ENCODE measurements around the gene GCN1.

The GCN1 gene

DNA sequence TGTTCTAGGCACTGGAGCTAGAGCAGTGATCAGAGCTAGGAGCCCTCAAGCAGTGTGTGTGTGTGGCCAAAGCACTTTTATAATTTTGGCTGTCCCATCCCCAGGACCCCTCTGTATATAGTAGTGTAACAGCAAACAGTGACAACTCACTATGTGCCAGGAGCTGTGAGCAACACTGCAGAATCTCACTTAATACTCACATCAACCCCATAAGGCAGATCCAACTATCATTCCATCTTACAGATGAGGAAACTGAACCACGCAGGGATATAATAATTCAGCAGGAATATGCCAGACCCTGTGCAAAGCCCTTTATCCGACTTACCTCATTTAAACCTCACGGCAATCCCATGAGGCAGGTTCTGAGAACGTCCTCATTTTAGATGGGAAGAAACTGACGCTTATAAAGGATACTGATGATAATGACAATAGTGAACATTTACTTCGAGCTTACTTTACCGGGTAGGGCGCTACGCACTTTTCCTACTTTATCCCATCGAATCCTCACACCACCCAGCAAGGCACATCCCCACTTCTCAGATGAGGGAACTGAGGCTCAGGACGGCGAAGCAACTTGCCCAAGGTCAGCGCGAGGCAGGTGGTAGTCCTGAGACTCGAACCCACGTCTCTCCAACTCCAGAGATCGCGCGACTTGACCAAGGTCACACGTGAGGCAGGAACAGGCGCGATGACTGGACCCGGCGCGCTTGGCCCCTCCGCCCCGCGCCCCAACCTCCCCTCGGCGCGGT is 78.6 kb downstream of the GCN1 start:
- DNase-seq: peak; percentile 43

DNA sequence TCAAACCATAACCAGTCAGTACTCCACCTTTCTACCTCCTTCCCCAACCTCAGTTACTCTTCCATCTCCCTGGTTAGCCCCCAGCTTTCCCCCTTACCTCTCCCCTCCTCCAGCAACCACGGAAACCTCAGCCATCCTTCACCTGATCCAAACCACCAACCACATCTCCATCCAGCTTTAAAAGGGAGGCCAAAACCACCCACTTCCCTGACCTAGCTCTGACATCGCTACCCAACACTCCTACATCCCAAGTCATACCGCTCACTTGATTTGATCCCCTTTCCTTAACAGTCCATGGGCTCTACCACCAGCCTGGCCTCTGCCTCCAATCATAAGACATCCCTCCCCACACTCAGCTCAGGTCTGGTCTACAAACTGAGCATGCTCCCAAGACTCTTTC is 79.4 kb downstream of the GCN1 start:
- no peak for DNase-seq

DNA sequence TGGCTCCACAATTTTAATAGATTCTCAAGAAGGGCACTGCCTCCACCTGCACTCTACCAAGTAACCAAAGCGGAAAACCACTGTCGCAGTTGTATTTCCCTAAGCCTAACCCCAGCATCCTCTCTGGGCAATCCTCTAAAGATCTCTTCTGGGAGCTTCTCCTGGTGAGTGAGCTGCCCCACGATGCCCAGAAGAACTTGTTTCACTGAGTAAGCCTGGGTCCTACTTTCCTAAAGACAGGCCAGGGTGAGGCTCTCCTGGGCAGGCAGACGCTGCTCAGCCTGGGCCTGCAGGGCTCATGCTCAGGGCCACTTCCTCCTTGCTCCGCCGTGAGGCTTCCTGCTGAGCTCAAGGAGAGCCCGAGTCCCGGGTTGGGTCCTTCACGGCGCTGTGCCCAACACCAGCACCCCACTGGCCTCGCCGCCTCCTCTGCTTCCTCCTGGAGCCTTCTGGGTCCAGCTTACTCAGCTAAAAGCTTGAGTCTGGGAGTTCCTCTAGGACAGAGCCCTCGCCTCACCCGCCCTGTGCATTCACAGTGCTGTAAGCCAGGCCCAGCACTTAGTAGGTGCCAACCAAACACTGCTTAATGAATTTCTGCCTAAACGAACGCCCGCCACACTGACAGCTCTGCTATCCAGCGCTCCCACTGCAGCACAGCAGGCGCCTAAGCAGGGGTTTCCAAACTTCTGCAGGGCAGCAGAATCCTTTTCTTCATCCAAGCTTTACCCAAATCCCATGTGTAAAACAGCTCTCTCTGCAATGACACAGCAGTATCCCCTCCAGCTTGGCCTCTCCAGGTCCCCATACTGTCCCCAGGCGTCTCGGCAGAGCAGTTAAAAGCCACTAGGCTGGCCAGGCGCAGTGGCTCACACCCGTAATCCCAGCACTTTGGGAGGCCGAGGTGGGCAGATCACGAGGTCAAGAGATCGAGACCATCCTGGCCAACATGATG is 83.7 kb downstream of the GCN1 start:
- no peak for DNase-seq

DNA sequence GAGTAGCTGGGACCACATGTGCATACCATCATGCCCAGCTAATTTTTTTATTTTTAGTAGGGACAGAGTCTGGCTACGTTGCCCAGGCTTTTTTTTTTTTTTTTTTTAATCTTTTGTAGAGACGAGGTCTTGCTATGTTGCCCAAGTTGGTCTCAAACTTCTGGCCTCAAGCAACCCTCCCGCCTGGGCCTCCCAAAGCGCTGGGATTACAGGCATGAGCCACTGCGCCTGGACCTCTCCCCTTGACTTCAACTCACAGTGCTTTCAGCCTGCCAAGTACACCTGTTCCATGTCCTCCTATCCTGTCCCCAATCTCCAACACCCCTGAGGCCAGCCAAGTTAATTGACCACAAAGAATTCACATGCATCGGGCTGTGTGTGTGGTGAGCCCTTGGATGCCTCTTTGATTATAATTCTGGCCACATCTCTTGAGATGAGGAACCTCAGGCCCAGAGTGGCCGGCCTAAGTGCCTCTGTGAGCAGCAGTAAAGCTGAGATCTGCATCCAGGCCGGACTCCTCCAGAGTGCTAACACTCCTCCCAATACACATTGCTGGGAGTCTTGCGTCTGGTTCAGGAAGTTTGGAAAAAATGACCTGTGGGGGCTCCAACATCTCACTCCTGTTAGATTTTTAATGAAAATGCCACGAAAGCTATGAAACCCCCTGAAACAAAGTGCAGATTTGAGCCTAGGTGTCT is 84.8 kb downstream of the GCN1 start:
- no peak for DNase-seq

DNA sequence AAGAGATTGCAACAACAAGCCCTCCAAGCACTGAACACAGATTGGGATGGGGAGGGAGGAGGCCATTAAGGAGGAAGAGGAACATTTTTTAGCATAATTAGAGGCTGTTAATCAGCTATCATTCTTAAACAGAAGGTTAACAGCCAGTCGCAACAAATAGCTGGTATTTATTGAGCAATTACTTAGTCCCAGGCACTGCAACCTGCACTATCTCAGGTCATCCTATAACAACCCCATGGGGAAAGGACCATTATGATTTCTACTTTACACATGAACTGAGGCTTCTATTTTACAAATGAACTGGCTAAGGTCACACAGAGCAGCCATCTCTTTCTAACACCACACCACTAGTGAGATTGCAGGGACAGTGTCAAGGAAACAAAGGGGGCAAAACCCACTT is 88.4 kb downstream of the GCN1 start:
- DNase-seq: no peak

DNA sequence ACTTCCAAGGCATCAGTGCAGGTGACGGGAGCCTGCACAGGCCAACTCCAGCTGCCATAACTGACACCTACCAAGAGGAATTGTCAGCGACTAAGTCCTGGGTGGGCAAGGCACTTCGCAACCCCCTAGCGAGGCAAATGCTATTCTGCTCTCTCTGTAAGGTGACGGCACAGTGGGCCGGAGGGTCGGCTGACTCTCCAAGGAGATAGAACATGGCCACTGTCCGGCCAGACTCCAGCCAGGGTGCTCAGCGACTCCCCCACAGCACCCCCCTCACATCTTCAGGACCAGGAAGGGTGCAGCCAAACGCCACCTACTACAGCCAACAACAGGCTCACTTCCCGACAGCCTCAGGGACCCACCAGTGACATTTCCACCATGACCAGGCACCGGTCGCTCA is 91.1 kb downstream of the GCN1 start:
- no peak for DNase-seq

DNA sequence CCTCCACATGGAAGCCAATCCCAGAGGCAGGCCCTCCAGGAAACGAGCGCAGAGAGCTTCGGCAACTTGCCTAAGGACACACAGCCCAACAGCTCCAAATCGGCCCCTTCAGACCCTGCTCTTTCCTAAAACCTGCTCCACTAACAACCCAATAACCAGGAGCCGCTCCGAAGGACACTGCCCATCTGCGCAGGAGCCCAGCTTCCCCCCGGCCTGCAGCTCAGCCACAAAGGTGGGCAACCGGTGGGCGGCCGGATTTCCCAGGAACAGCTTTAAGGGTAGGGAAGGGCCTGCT is 91.5 kb downstream of the GCN1 start:
- no peak for DNase-seq

DNA sequence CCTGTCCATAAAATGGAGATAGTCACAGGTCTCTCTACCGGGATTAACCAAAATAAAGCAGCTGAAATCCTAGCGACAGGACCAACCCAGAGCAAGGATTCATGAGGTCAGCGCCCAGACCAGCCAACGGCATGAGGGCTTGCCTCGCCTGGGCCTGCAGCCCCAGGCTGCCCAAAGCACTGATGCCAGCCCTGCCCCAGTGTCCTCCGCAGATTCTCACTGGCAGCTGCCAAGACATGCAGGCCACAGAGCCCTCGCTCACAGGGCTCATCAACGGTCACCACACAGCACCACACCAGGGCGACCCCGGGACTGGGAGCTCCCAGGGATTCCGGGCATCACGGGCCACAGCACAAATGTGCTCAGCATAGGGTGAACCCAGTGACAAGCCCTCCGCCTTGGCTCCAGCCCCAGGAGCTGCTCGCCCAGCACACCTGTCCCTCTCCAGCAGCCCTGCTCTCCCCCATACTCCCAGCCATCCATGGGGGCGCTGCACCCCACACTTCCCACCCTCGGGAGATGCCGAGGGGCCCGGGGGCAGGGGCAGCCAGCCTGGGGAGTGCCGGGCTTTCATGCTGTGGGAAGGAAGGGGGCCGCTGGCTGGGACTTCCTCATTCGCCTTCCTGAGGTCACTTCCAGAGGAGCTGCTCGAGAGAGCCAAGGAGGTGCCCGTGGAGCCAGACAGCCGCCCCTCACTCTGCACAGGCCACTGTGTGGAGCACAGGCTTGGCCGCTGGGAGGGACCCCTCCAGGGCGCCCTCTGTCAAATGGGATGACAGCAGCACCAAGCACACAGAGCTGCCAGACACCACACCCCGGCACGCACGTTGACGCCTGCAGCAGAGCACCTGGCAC is 92.1 kb downstream of the GCN1 start:
- DNase-seq: no peak

DNA sequence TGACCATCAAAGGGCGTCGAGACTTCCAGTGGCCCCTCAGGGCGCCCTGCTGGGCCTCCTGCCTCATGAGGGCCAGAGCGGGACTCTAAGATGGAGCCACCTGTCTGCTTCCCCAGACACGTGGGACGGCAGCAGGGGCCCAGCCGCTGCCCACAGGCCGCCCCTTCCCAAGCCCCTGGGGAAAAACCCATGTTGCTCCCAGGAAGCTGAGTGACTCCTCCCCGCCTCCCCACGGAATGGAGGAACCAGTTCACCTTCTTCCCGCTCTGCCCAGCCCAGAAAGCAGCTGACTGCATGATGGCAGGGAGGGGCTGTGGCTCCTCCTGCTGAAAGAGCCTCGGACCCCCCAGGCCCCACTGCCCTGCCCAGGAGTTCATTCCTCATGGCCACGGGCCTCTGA is 92.9 kb downstream of the GCN1 start:
- no peak for DNase-seq

DNA sequence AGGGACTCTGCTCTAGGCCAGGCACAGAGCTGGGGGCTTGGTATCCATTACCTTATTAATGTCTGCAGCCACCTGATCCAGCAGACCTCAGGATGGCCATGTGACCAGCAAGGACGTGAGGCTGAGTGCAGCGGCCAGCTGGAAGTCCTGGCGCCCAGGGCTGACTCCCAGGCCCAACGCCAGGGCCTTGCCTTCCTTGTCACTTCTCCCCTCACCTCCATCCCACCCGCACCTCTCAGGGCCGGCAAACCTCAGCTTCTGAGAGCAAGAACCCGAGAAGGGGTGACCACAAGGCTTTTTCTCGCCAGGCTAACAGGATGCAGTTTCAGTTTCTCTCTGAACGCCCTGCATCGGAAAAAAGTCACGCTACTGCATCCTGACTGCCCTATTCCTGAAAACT is 93.3 kb downstream of the GCN1 start:
- no peak for DNase-seq

DNA sequence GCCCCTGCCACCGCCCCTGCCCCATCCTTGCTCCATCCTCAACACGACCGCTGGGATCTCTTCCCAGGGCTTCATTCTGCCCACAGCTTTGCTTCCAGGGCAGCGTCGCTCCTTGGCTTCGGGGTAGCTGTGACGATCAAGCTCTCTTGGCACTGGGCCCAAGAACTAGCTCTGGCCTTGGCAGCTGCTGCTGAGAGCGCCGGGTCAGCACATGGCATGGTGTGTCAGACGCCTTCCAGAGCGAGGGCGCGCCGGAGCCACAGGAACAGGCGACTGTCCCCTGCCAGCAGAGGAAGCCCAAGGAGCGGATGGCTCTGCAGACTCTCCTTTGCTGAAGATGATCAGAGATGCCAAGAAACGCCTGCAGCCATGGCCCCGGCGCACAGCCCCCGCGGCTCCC is 93.9 kb downstream of the GCN1 start:
- DNase-seq: peak; percentile 54

DNA sequence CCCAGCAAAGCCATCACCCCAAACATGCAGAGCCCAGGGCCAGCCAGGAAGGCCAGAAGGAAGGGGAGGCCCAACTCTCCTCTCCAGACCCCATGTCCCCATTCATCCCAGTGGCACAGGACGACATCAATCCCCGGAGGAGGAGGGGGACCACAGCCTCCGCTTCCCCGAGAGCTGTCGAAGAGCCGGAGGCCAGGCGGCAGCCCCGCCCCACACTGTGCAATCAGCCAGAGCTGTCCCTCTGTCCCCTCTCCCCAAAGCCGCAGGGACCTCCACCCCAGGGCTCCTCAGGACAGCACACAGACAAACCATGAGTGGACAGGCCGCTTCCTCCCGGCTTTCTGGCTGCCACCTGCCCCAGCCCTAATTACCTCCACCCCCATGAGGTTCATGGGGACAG is 94.8 kb downstream of the GCN1 start:
- DNase-seq: no peak

DNA sequence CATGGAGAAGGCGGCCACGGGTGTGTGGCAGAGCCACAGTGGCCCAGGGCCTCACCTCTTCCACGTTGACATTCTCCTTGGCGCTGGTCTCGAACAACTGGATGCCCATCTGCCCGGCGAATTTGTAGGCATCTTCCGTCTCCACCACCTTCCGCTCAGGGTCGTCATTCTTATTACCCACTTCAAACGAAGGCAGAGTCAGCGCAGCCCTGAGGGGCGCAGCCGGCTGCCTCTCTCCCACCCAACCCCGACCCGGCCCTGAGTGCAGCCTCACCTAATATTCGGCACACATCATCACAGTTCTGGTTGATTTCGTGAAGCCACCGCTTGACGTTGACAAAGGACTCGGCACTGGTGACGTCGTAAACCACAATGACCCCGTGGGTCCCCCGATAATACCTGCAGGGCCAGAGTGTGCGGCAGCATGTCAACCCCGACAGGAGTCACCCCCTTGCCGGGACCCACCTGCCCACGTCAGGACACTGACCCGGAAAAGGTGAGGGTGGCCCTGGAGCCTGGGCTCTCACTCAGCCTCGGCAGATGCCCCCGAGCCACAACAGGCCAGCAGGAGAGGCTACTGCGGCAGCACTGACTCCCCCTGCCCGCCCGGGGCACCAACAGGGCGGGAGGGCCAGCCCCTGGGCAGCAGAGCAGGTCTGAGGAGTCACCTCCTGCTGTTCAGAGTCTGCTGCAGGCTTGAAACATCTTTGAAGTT is 95.6 kb downstream of the GCN1 start:
- DNase-seq: no peak

DNA sequence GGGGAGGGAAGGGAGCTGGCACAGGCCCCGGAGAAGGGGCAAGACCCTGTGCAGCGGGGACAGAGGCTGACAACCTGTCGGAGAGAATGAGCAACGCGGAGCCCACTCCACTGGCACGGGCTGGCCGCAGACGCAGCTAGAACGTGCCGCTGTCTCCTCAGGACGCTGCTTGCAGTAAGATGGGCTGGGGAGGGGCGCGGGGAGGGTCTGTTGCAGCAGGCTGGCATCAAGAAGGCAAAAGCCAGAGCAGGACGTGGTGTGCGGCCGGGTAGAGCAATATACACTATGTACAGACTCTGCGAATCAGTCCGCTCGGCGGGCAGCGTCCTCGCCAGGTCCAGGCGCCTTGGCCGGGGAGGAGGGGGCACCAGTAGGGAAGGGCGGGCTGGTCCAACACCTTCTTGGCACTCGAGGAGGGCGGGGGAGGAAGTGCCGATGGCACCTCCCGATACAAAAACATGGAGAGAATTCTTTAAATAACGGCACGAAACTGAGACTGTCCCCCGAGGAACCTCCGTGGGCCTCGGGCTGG is 97.8 kb downstream of the GCN1 start:
- DNase-seq: no peak

DNA sequence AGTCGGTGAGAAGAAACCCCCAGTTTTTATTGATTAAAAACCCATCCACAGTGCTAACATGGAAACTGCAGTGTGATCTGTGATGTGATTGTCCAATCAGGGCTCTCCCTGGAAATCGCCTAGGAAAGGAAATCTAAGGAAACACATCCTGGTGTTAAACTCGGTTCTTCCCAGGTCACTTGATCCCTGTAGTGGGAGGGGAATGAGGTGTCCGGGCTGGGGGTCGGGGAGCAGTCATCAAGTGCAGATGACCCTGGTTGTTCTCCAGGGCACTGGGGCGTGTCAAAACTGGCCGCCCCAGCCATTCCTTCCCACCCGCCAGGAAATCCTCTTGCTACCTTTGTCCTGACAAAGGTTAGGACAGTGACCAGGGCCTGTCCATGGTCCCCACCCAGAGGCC is 98.8 kb downstream of the GCN1 start:
- DNase-seq: no peak

DNA sequence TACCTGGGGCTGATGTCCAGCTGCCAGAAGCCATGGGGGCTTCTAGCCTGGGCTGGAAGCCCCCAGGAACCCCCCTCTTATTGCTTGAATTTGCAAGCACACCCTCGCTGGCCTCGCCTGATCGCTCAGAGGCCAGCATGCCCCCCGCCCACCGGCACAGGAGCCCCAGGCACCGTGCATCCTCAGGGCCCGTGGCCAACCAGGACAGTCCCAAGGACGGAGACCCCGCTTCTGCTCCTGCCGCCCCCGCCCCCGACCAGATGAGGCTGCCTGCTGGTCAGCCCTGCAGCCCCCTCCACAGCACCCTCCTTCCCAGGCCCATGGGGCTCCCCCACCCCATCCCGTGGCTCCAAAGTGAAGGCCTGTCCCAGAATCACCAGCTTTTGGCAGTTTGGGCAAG is 99.2 kb downstream of the GCN1 start:
- no peak for DNase-seq

DNA sequence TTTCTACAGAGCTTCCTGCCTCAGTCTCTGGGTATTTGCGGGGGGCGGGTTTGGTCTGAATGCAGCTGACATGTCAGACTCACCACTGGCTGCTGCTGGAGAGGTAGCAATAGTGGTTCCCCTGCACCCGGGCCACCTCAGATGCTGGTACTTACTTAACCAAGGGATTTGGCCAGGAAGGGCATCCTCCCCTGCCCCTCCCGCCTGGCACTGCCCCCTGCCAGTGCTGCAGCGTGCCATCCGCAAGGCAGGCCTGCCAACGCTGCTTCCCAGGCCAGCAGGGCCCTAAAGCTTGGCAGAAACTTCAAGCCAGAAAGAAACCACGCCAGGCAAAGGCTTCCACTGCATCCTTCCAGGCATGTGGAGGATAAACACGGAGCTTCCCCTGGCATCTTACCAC is 100.0 kb downstream of the GCN1 start:
- no peak for DNase-seq

DNA sequence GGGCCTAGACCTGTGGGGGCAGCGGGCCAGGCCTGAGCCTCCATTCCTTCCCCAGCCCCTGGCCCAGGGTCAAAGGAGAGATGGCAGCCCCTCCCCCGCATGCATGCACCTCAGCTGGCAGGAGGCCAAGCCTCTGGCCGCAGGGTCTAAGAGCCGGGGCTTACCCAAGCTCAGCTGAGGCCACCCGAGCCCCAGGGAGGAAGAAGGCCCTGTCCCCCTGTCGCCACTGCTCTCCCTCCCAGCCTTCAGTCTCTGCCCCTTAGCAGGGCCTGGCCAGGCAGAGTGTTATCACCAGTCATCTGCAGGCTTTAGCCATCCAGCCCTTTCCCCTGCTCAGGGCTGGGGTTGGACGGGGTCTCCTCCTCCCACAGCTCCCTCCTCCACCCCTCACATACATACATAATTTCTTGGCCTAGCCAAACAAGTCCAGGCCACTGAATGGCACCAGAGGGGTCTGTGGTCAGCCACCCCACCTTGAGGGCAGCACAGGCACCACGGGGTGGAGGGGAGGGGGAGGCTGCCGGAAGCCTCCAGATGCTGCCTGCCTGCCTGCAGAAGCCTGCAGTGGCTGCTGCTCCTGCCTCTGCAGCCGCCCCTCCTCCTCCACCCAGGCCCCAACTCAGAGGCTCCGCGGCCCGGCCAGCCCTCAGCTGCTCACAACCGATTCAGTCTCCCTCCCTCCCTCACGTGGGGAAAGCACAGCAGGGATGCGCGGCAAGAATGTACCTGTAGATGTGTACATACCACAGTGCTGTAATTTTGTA is 100.7 kb downstream of the GCN1 start:
- DNase-seq: peak; percentile 79

DNA sequence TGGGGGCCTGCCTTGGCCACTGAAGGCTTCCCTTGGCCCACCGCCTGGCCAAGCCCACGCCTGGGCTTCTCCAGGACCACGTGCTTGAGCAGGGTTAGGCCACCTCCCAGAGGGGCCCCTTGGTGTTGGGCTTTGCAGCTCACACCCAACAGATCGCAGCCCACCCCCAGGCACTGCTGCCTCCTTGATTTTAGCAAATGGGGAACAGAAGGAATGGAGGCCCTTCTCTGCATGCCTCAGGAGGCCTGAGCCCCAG is 101.3 kb downstream of the GCN1 start:
- peak; percentile 41 for DNase-seq

DNA sequence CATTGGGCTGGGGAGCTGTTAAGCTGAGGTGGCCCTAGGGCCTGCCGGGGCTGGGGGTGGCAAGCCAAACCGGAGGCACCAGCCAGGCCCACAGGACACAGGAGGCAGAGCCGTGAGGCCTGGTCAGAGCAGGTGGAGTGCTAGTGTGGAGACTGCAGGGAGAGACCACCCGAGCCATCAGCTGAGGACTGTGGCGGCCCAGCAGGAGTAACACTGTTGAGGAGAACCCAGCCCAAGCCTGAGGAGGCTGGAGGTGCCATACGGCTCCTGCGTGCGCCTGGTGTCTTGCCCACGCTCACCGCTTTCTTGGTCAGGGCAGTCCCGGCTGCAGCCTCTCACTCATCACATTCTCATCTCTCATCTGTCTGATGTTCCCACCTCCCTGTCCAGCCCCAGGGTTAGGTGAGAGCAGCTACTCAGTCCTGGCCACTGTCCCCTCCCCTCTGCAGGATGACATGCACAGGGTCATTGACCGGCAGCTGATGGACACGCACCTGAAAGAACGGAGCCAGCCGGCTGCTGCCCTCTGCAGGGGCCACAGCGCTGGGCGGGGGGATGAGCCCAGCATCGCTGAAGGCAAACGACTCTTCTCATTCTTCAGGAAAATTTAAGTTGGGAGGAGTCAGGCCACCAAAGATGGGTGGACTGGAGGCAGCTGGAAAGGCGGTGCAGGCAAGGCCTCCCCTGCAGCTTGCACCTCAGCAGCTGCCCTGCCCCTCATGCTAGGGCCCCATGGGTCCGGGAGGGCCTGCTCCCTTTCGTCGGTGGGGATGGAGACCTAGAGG is 101.8 kb downstream of the GCN1 start:
- DNase-seq: no peak
